WTC11 (cell line): Measurements from ENCODE around the gene GATAD2A. TPM values are rescaled to one million over a fixed set of nuclear protein-coding genes. Genes with fewer than 3 reads are reported as not detected.

Experiments used
- ATAC-seq: fragments of 200-7000 bp; cut with Tn5 transposase; 2 replicates; pipeline ENCODE4 v1.10.0; 2021; ENCODE audit warnings: mild to moderate bottlenecking, moderate library complexity
- CTCF ChIA-PET: fragments of 300-600 bp; sonication (Branson Sonifier 250); formaldehyde crosslinking; loops from one replicate; lab custom pipeline; 2021; ENCODE audit warnings: antibody characterized with exemption; lab: Charles Lee
- POLR2A ChIA-PET: fragments of 350-600 bp; sonication (Branson Sonifier 250); formaldehyde crosslinking; loops from one replicate; lab custom pipeline; 2021; ENCODE audit warnings: antibody characterized with exemption; lab: Charles Lee
- DNase-seq: peaks from one replicate; pipeline ENCODE4 v3.0.0; 2021; ENCODE audit warnings: low spot score
- H3K27ac Mint-ChIP-seq: 2 replicates; pipeline ENCODE4 v1.8.0; 2021; ENCODE audit warnings: mixed read lengths
- H3K27me3 Mint-ChIP-seq: 2 replicates; pipeline ENCODE4 v1.8.0; 2021; ENCODE audit warnings: low read depth, mild to moderate bottlenecking, moderate library complexity, mixed read lengths
- H3K36me3 Mint-ChIP-seq: 2 replicates; pipeline ENCODE4 v1.8.0; 2021; ENCODE audit warnings: mixed read lengths
- H3K4me1 Mint-ChIP-seq: 2 replicates; pipeline ENCODE4 v1.8.0; 2022; ENCODE audit warnings: mixed read lengths
- H3K4me3 Mint-ChIP-seq: 2 replicates; pipeline ENCODE4 v1.8.0; 2021; ENCODE audit warnings: mild to moderate bottlenecking, moderate library complexity, mixed read lengths
- H3K9me3 Mint-ChIP-seq: 2 replicates; pipeline ENCODE4 v1.8.0; 2021; ENCODE audit warnings: mixed read lengths
- AFF4 ChIP-seq: sonication (generic); formaldehyde crosslinking; IDR thresholded peaks from 2 replicates; pipeline ENCODE4 v1.8.1; 2023; ENCODE audit warnings: mild to moderate bottlenecking, missing genetic modification reagents, borderline replicate concordance
- E2F1 ChIP-seq: sonication (generic); formaldehyde crosslinking; IDR thresholded peaks from 2 replicates; pipeline ENCODE4 v1.8.0; 2022; ENCODE audit warnings: mild to moderate bottlenecking, missing genetic modification reagents
- HMGA2 ChIP-seq: fragments of 250-450 bp; sonication (Bioruptor Pico); IDR thresholded peaks from 2 replicates; pipeline ENCODE4 v1.4.0; 2021; ENCODE audit warnings: mild to moderate bottlenecking, moderate library complexity
- JUN ChIP-seq: sonication (generic); formaldehyde crosslinking; IDR thresholded peaks from 2 replicates; pipeline ENCODE4 v1.8.0; 2023; ENCODE audit warnings: mild to moderate bottlenecking, missing genetic modification reagents
- KAT7 ChIP-seq: sonication (generic); formaldehyde crosslinking; IDR thresholded peaks from 2 replicates; pipeline ENCODE4 v1.8.1; 2023; ENCODE audit warnings: missing genetic modification reagents, mild to moderate bottlenecking, borderline replicate concordance
- MXD4 ChIP-seq: fragments of 250-450 bp; sonication (Bioruptor Pico); IDR thresholded peaks from 2 replicates; pipeline ENCODE4 v1.8.0; 2021; ENCODE audit warnings: mild to moderate bottlenecking, moderate library complexity, borderline replicate concordance
- PRDM15 ChIP-seq: sonication (generic); formaldehyde crosslinking; IDR thresholded peaks from 2 replicates; pipeline ENCODE4 v1.8.0; 2022; ENCODE audit warnings: missing genetic modification reagents
- PREB ChIP-seq: sonication (generic); formaldehyde crosslinking; IDR thresholded peaks from 2 replicates; pipeline ENCODE4 v1.8.1; 2022; ENCODE audit warnings: mild to moderate bottlenecking, missing genetic modification reagents, moderate library complexity, borderline replicate concordance
- TCF7 ChIP-seq: sonication (generic); formaldehyde crosslinking; IDR thresholded peaks from 2 replicates; pipeline ENCODE4 v1.8.0; 2022; ENCODE audit warnings: mild to moderate bottlenecking, low read depth, missing genetic modification reagents, moderate library complexity
- ZNF219 ChIP-seq: sonication (generic); formaldehyde crosslinking; IDR thresholded peaks from 2 replicates; pipeline ENCODE4 v1.8.0; 2023; ENCODE audit warnings: missing genetic modification reagents, mild to moderate bottlenecking, borderline replicate concordance
- ZNF281 ChIP-seq: sonication (generic); formaldehyde crosslinking; IDR thresholded peaks from 2 replicates; pipeline ENCODE4 v1.8.0; 2023; ENCODE audit warnings: mild to moderate bottlenecking, missing genetic modification reagents
- ZNF317 ChIP-seq: sonication (generic); formaldehyde crosslinking; IDR thresholded peaks from 2 replicates; pipeline ENCODE4 v1.8.1; 2023; ENCODE audit warnings: low read depth, mild to moderate bottlenecking, moderate library complexity, missing genetic modification reagents, borderline replicate concordance
- ZSCAN18 ChIP-seq: fragments of 250-450 bp; sonication (Bioruptor Pico); IDR thresholded peaks from 2 replicates; pipeline ENCODE4 v2.1.2; 2022; ENCODE audit warnings: mild to moderate bottlenecking, moderate library complexity
- total RNA-seq: library from RNA; stranded (reverse); gene quantifications from 3 replicates; pipeline ENCODE4 v1.2.3, GENCODE V29; 2021

Gene GATAD2A
- total RNA-seq, 1 experiment from 2014 or later: 209 TPM

GRCh38 chr19:19499272-19499995, 94.0 kb downstream of the GATAD2A start:
- no peak for DNase-seq
- TF ChIP-seq MXD4 (CRISPR knock-in tag): no peak
- TF ChIP-seq HMGA2 (CRISPR knock-in tag): no peak
- TF ChIP-seq, all 79 proteins: peak for 0
- peak overlapping the region; percentile 68; the same call in 1 of the 2 replicates for H3K27ac Mint-ChIP-seq
- POLR2A ChIA-PET: no interaction called here
- H3K27me3 Mint-ChIP-seq: no peaks in the 10 kb centered on the region
- CTCF ChIA-PET: no interaction called here
- no peak overlapping the region for H3K4me3 Mint-ChIP-seq
- H3K36me3 Mint-ChIP-seq: peaks cover 67% of the 10 kb centered on the region
- ATAC-seq: no peak
- no peaks in the 10 kb centered on the region for H3K9me3 Mint-ChIP-seq
- no peaks in the 10 kb centered on the region for H3K4me1 Mint-ChIP-seq

- Mint-ChIP-seq H3K4me3 (no peak overlapping the region), H3K36me3 (peaks cover 62% of the 10 kb centered on the region), H3K27me3 (no peaks in the 10 kb centered on the region), H3K27ac (no peak overlapping the region), H3K9me3 (no peaks in the 10 kb centered on the region), H3K4me1 (no peaks in the 10 kb centered on the region)
- ChIA-PET POLR2A (no interaction called here), CTCF (no interaction called here)
- ATAC-seq (peak; percentile 22; the same call in 1 of the 2 replicates), DNase-seq (no peak)
- TF ChIP-seq ZNF281 (CRISPR knock-in tag): no peak
- TF ChIP-seq ZSCAN18 (CRISPR knock-in tag): no peak
- no peak for TF ChIP-seq PREB (CRISPR knock-in tag)
- TF ChIP-seq TCF7 (CRISPR knock-in tag): no peak
- TF ChIP-seq KAT7 (CRISPR knock-in tag): no peak
- no peak for TF ChIP-seq MXD4 (CRISPR knock-in tag)
- TF ChIP-seq JUN: no peak
- no peak for TF ChIP-seq ZNF219 (CRISPR knock-in tag)
- TF ChIP-seq, all 79 proteins: peak for 0
Measured at GRCh38 chr19:19500975-19501644, 95.6 kb downstream of the GATAD2A start.

GRCh38 chr19:19501798-19502197, 96.3 kb downstream of the GATAD2A start:
- no peaks in the 10 kb centered on the region for H3K27me3 Mint-ChIP-seq
- peaks cover 63% of the 10 kb centered on the region for H3K36me3 Mint-ChIP-seq
- no peak for TF ChIP-seq PREB (CRISPR knock-in tag)
- no peak for TF ChIP-seq PRDM15
- TF ChIP-seq ZNF317 (CRISPR knock-in tag): no peak
- no peak for TF ChIP-seq E2F1 (CRISPR knock-in tag)
- no peak for TF ChIP-seq AFF4

More at GRCh38 chr19:19501798-19502197, 96.3 kb downstream of the GATAD2A start:
- no peaks in the 10 kb centered on the region for H3K4me1 Mint-ChIP-seq
- ChIA-PET CTCF (no interaction called here), POLR2A (no interaction called here)
- H3K4me3 Mint-ChIP-seq: no peak overlapping the region
- DNase-seq (no peak), ATAC-seq (no peak)
- no peak overlapping the region for H3K27ac Mint-ChIP-seq
- H3K9me3 Mint-ChIP-seq: no peaks in the 10 kb centered on the region
